ENCODE measurements around the gene PSMB5.

GRCh38 chr14:23069413-23069806 is 34.7 kb upstream of the PSMB5 start:
- TF ChIP-seq CTCF (IDR thresholded peaks at IDR 0.05): no peak
- TF ChIP-seq POLR2AphosphoS5 (IDR thresholded peaks at IDR 0.05): no peak
- TF ChIP-seq POLR2A (IDR thresholded peaks at IDR 0.05): no peak
